PC-3 (cell line): ENCODE results near the gene COMTD1. TPM values are rescaled to one million over a fixed set of nuclear protein-coding genes. Genes with fewer than 3 reads are reported as not detected.

ENCODE experiments used
- ATAC-seq: fragments of 200-7000 bp; cut with Tn5 transposase; 2 replicates; pipeline ENCODE4 v1.9.1; 2020; ENCODE audit warnings: mild to moderate bottlenecking, moderate library complexity
- BruUV-seq: library from RNA; stranded (reverse); fragments of 400-500 nt; replicated peaks from 2 replicates; lab custom pipeline; 2021; lab: Mats Ljungman, UMichigan
- CTCF ChIA-PET: fragments of 300-600 bp; sonication (Branson Sonifier 250); formaldehyde crosslinking; loops from one replicate; lab custom pipeline; 2022; ENCODE audit warnings: antibody characterized with exemption; lab: Charles Lee
- POLR2A ChIA-PET: fragments of 300-600 bp; sonication (Branson Sonifier 250); formaldehyde crosslinking; loops from one replicate; lab custom pipeline; 2022; ENCODE audit warnings: antibody characterized with exemption; ENCODE audit not compliant: unreplicated experiment; lab: Charles Lee
- DNase-seq: peaks from one replicate; pipeline ENCODE4 v3.0.0-alpha.2; 2015
- H2AFZ ChIP-seq: fragments of 300-600 bp; sonication (generic); 2 replicates; pipeline ENCODE4 v1.6.0; 2016; ENCODE audit warnings: antibody characterized with exemption, low read length
- H3F3A ChIP-seq: fragments of 300-600 bp; sonication (generic); one replicate; pipeline ENCODE4 v1.6.0; 2017; ENCODE audit warnings: antibody characterized with exemption, low read length, control low read depth, mild to moderate bottlenecking; ENCODE audit not compliant: unreplicated experiment
- H3K27ac ChIP-seq: fragments of 300-600 bp; sonication (generic); 2 replicates; pipeline ENCODE4 v1.5.1; 2016; ENCODE audit warnings: mild to moderate bottlenecking, low read length
- H3K27me3 ChIP-seq: fragments of 300-600 bp; sonication (generic); 2 replicates; pipeline ENCODE4 v1.6.1; 2016; ENCODE audit warnings: low read length, mixed read lengths
- H3K36me3 ChIP-seq: fragments of 300-600 bp; sonication (generic); 2 replicates; pipeline ENCODE4 v1.6.1; 2016; ENCODE audit warnings: low read depth, mixed run types, low read length, mixed read lengths
- H3K4me1 ChIP-seq: fragments of 300-600 bp; sonication (generic); 2 replicates; pipeline ENCODE4 v1.5.1; 2016; ENCODE audit warnings: low read length; ENCODE audit not compliant: insufficient read depth
- H3K4me2 ChIP-seq: fragments of 300-600 bp; sonication (generic); 2 replicates; pipeline ENCODE4 v1.6.0; 2016; ENCODE audit warnings: low read length
- H3K4me3 ChIP-seq: fragments of 300-600 bp; sonication (generic); 2 replicates; pipeline ENCODE4 v1.5.1; 2016; ENCODE audit warnings: mild to moderate bottlenecking, low read length, mixed read lengths
- H3K79me2 ChIP-seq: fragments of 300-600 bp; sonication (generic); 2 replicates; pipeline ENCODE4 v1.6.1; 2017; ENCODE audit warnings: low read length, mixed read lengths
- H3K9ac ChIP-seq: fragments of 300-600 bp; sonication (generic); 2 replicates; pipeline ENCODE4 v1.6.0; 2016; ENCODE audit warnings: mild to moderate bottlenecking, low read length
- H3K9me2 ChIP-seq: fragments of 300-600 bp; sonication (generic); replicated peaks from 2 replicates; pipeline ENCODE4 v1.6.1; 2016; ENCODE audit warnings: mixed run types, low read length, mixed read lengths
- H3K9me3 ChIP-seq: fragments of 300-600 bp; sonication (generic); 2 replicates; pipeline ENCODE4 v1.6.1; 2016; ENCODE audit warnings: low read length, mixed read lengths
- H4K20me1 ChIP-seq: fragments of 300-600 bp; sonication (generic); 2 replicates; pipeline ENCODE4 v1.6.1; 2016; ENCODE audit warnings: low read length, mixed read lengths
- EZH2 ChIP-seq: fragments of 300-600 bp; sonication (generic); IDR thresholded peaks from one replicate; pipeline ENCODE4 v1.6.1; 2017; ENCODE audit warnings: antibody characterized with exemption, mild to moderate bottlenecking, low read length; ENCODE audit not compliant: unreplicated experiment
- EZH2phosphoT487 ChIP-seq: fragments of 300-600 bp; sonication (generic); IDR thresholded peaks from 2 replicates; pipeline ENCODE4 v1.6.1; 2018; ENCODE audit warnings: mild to moderate bottlenecking, antibody characterized with exemption, low read length, borderline replicate concordance
- intact Hi-C: fragments of 100-400 bp; cut with micrococcal nuclease; formaldehyde crosslinking; loops from 2 replicates; pipeline ENCODE4 v1.9.0; 2023
- total RNA-seq: library from RNA; depleted of rRNA; stranded (reverse); fragments of >200 nt; gene quantifications from 2 replicates; pipeline ENCODE4 v1.2.3, GENCODE V29; 2014
- TF ChIP-seq, protein P1 (sequence below): fragments of 300-600 bp; sonication (generic); conservative IDR thresholded peaks from 2 replicates; pipeline ENCODE4 v1.5.1; 2017; ENCODE audit warnings: antibody characterized with exemption, low read depth, mild to moderate bottlenecking, low read length

COMTD1 gene
- total RNA-seq, 1 experiment from 2014 or later, result 183 TPM

DNA sequence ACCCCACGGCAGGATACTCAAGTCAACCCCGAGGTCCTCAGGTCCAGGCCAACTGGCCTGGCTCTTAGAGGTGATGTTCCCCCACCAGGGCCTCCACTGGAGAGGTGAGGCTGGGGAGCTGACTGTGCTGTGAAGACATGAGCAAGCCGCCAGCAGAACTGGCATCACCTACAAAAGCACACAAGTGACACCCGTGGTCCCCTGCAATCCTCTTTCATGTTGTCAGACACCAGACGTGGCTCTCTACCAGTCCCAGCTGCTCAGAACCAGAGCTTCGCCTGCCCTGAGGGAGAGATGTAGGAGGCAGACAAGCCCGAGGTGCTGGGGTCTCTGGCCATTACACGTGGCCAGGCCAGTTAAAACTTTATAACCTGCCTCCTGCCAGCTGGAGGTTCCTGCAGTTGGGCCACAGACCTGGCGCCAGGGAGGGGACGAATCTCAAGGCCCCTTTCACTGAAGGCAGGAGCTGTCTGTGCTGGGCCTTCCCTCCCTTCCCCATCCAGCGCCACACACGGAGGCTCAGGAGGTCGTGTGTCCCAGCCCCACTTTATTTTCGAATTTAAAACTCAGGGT, 2.2 kb downstream of the COMTD1 start:
- POLR2A ChIA-PET, result interaction anchor here (0.6 to 1.3 kb wide), 3 partner anchors 22 to 952 kb away, joined by 3 to 8 read pairs (median 4); no protein-coding TSS in a partner anchor
- no peaks in the 10 kb centered on the region for H3K9me3 ChIP-seq
- peak overlapping the region; percentile 39 for H3K27ac ChIP-seq
- H3K36me3 ChIP-seq, result peaks cover 42% of the 10 kb centered on the region
- intact Hi-C loops, result loop anchor here (1.0 to 10.0 kb wide), 5 partner anchors 23 to 406 kb away; partner anchors contain the start of genes KAT6B and VDAC2
- ATAC-seq, result no peak
- H3K79me2 ChIP-seq, result peaks cover 30% of the 10 kb centered on the region
- H4K20me1 ChIP-seq, result peaks cover 39% of the 10 kb centered on the region
- peak overlapping the region; percentile 55 for H3K4me3 ChIP-seq
- BruUV-seq, result TSS peak; percentile 27
- peak overlapping the region; percentile 51 for H2AFZ ChIP-seq
- TF ChIP-seq EZH2phosphoT487, result no peak
- TF ChIP-seq, protein P1, sequence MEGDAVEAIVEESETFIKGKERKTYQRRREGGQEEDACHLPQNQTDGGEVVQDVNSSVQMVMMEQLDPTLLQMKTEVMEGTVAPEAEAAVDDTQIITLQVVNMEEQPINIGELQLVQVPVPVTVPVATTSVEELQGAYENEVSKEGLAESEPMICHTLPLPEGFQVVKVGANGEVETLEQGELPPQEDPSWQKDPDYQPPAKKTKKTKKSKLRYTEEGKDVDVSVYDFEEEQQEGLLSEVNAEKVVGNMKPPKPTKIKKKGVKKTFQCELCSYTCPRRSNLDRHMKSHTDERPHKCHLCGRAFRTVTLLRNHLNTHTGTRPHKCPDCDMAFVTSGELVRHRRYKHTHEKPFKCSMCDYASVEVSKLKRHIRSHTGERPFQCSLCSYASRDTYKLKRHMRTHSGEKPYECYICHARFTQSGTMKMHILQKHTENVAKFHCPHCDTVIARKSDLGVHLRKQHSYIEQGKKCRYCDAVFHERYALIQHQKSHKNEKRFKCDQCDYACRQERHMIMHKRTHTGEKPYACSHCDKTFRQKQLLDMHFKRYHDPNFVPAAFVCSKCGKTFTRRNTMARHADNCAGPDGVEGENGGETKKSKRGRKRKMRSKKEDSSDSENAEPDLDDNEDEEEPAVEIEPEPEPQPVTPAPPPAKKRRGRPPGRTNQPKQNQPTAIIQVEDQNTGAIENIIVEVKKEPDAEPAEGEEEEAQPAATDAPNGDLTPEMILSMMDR, result no peak
- no peak for TF ChIP-seq EZH2
- H3F3A ChIP-seq, result peaks cover 45% of the 10 kb centered on the region
- peak overlapping the region; percentile 37 for H3K9ac ChIP-seq
- CTCF ChIA-PET, result interaction anchor here (0.5 to 6.8 kb wide), 4 partner anchors 22 to 989 kb away, joined by 4 to 170 read pairs (median 16); partner anchors contain the start of gene VDAC2
- peak; percentile 49 for DNase-seq
- peaks cover 42% of the 10 kb centered on the region for H3K4me1 ChIP-seq
- no peaks in the 10 kb centered on the region for H3K9me2 ChIP-seq
- no peaks in the 10 kb centered on the region for H3K27me3 ChIP-seq
- peak overlapping the region; percentile 93 for H3K4me2 ChIP-seq

DNA sequence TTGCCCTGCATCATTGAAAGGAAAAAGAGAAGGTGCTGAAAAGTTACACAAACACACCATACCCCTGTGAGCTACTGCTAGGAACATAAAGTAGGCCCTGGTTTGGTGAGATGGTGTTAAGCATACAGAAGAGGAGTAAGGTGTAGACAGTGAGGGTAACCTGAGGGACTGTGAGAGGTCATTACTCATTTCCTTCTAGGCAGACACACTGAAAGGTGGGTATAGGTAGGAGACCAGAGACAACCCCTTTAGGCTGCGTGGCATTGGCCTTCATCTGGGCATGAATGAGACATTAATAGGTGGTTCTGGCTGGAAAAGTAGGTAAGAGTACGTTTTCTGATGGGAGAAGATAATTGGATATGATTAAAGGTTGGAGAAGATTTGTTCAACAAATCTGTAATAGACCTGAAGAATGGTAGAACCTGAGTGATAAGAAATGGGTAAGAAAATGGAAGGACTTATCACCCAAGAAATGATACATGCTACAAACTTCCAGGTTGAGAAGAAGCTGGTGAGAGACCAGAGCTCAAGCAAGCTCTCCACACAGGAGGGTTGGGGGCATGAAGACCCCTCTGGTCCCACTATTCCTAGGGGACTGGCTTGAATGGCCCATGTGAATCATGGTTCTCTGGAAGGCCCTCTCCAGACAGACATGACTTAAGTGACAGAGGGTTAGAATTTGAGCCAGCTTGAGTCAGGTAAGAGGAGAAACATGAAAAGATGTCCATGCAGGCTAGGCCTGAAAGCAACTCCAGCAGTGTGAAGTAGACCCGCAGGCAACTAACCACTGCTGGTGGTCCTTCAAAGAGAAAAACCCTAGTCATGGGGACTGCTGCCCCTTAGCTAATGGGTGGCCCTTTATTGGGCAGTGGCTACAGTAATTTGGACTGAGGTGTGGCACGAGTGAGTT, 3.8 kb downstream of the COMTD1 start:
- Histone ChIP-seq H3K9ac (no peak overlapping the region), H3K9me2 (no peaks in the 10 kb centered on the region), H3F3A (peaks cover 53% of the 10 kb centered on the region), H2AFZ (no peak overlapping the region), H3K27me3 (no peaks in the 10 kb centered on the region), H3K9me3 (no peaks in the 10 kb centered on the region), H3K4me3 (no peak overlapping the region), H3K4me2 (no peak overlapping the region), H4K20me1 (peaks cover 49% of the 10 kb centered on the region), H3K79me2 (peaks cover 45% of the 10 kb centered on the region), H3K27ac (no peak overlapping the region), H3K36me3 (peaks cover 53% of the 10 kb centered on the region), H3K4me1 (peaks cover 42% of the 10 kb centered on the region)
- POLR2A ChIA-PET, result interaction anchor here (0.6 kb wide), 1 partner anchor 1077 kb away, joined by 10 read pairs; no protein-coding TSS in a partner anchor
- ATAC-seq (no peak), DNase-seq (peak; percentile 36)
- CTCF ChIA-PET, result interaction anchor here (6.8 kb wide), 1 partner anchor 46 kb away, joined by 170 read pairs; no protein-coding TSS in a partner anchor
- TF ChIP-seq, protein P1, result no peak
- intact Hi-C loops, result loop anchor here (5.0 to 10.0 kb wide), 2 partner anchors 307 to 405 kb away; partner anchors contain the start of gene KAT6B
- TSS peak; percentile 15 for BruUV-seq
